ENCODE results near the gene TAF4.

GRCh38 chr20:62101078-62101477 is 35.4 kb upstream of the TAF4 start:
- TF ChIP-seq CTCF (IDR thresholded peaks at IDR 0.05) (no peak), POLR2A (IDR thresholded peaks at IDR 0.05) (no peak)
